ENCODE results near the gene RBM4.

- TF ChIP-seq, protein P1, sequence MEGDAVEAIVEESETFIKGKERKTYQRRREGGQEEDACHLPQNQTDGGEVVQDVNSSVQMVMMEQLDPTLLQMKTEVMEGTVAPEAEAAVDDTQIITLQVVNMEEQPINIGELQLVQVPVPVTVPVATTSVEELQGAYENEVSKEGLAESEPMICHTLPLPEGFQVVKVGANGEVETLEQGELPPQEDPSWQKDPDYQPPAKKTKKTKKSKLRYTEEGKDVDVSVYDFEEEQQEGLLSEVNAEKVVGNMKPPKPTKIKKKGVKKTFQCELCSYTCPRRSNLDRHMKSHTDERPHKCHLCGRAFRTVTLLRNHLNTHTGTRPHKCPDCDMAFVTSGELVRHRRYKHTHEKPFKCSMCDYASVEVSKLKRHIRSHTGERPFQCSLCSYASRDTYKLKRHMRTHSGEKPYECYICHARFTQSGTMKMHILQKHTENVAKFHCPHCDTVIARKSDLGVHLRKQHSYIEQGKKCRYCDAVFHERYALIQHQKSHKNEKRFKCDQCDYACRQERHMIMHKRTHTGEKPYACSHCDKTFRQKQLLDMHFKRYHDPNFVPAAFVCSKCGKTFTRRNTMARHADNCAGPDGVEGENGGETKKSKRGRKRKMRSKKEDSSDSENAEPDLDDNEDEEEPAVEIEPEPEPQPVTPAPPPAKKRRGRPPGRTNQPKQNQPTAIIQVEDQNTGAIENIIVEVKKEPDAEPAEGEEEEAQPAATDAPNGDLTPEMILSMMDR (conservative IDR thresholded peaks at IDR 0.05; ENCODE audit: low read length): no peak
- no peak for TF ChIP-seq EZH2phosphoT487 (IDR thresholded peaks at IDR 0.05; ENCODE audit: borderline replicate concordance)
Measured at GRCh38 chr11:66693356-66694055, 55.0 kb downstream of the RBM4 start.

Measured in Loucy (cell line).